Measurements from ENCODE around the gene AARS1. TPM values are rescaled to one million over a fixed set of nuclear protein-coding genes. Genes with fewer than 3 reads are reported as not detected.

The AARS1 gene
- polyA plus RNA-seq, 2 of the 4 experiments (the other 2 are of a cell fraction): 134 to 344 TPM

DNA sequence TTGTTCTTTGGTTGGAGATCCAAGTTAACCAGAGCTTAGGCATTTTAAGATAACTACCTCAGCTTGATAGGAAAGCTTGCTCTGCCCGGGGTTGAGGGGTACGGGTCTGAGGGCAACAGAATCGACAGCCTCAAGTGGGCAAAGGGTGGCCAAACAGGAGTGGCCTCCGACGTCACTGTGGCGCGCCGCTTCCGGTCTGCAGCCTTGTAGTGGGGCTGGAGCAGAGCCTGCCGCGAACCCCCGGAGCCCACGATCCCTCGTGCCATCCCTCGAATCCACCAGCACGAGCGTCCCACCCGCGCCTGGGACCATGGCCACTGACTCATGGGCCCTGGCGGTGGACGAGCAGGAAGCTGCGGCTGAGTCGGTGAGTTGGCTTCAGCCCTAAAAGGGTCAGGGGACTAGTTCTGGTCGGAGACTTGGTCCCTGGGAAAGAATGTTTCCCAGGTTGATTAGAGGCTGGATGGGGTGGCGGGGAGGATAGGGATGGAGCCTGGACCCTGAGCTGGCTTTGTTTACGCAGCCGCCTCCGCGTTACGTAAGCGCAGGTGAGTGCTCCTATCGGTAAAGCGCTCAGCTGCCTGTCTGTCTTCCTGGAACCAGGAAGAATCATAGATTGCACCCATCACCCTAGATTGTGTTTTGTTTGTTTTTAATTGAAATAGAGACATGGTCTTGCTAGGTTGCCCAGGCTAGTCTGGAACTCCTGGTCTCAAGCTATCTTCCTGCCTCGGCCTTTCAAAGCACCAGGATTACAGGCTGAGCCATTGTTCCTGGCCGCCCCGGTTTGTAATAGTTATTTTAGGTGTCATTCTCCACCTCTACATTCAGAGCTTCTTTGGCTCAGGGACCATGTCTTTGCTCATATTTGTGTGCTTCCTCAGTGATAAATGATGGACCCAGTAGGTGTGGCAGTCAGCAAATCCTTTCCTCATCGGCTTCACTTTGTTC, 10.0 kb upstream of the AARS1 start, which contains the start of gene DDX19B (continued):
- no peak for TF ChIP-seq FOSB (CRISPR knock-in tag; IDR thresholded peaks at IDR 0.05)
- no peak for TF ChIP-seq ZC3H11A (IDR thresholded peaks at IDR 0.05)
- TF ChIP-seq SREBF2 (IDR thresholded peaks at IDR 0.05): no peak
- TF ChIP-seq MAFK (IDR thresholded peaks at IDR 0.05; ENCODE audit: partially characterized antibody): no peak
- TF ChIP-seq, protein P1, sequence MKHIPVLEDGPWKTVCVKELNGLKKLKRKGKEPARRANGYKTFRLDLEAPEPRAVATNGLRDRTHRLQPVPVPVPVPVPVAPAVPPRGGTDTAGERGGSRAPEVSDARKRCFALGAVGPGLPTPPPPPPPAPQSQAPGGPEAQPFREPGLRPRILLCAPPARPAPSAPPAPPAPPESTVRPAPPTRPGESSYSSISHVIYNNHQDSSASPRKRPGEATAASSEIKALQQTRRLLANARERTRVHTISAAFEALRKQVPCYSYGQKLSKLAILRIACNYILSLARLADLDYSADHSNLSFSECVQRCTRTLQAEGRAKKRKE (CRISPR knock-in tag; IDR thresholded peaks at IDR 0.05; ENCODE audit: low read depth): no peak
- no peak for TF ChIP-seq RARB (CRISPR knock-in tag; IDR thresholded peaks at IDR 0.05)
- TF ChIP-seq EHMT2 (IDR thresholded peaks at IDR 0.05; ENCODE audit: low read depth): no peak
- peak; percentile 91 for TF ChIP-seq PHF8 (IDR thresholded peaks at IDR 0.05; ENCODE audit: borderline replicate concordance, low read depth)
- TF ChIP-seq, protein P2, sequence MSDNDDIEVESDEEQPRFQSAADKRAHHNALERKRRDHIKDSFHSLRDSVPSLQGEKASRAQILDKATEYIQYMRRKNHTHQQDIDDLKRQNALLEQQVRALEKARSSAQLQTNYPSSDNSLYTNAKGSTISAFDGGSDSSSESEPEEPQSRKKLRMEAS (IDR thresholded peaks at IDR 0.05): peak; percentile 73
- no peak for TF ChIP-seq TP53 (CRISPR knock-in tag; IDR thresholded peaks at IDR 0.05)
- no peak for TF ChIP-seq ZSCAN20 (CRISPR knock-in tag; IDR thresholded peaks at IDR 0.05)
- peak in 1 of 2 experiments; percentile 65; a peak in 1 of 5 replicates for TF ChIP-seq JUN (IDR thresholded peaks at IDR 0.05)
- no peak for TF ChIP-seq RCOR1 (IDR thresholded peaks at IDR 0.05; ENCODE audit: low read depth, low read length)
- TF ChIP-seq HOXA7 (CRISPR knock-in tag; IDR thresholded peaks at IDR 0.05): no peak
- TF ChIP-seq KDM1A (IDR thresholded peaks at IDR 0.05; ENCODE audit: low read depth): no peak
- no peak for TF ChIP-seq CHD4 (IDR thresholded peaks at IDR 0.05; ENCODE audit: borderline replicate concordance)
- TF ChIP-seq MYC (IDR thresholded peaks at IDR 0.05; ENCODE audit: borderline replicate concordance, low read length): no peak; the same call in 1 of the 2 replicates
- TF ChIP-seq BHLHE40 (IDR thresholded peaks at IDR 0.05; ENCODE audit: low read depth, low read length): no peak
- TF ChIP-seq, protein P3, sequence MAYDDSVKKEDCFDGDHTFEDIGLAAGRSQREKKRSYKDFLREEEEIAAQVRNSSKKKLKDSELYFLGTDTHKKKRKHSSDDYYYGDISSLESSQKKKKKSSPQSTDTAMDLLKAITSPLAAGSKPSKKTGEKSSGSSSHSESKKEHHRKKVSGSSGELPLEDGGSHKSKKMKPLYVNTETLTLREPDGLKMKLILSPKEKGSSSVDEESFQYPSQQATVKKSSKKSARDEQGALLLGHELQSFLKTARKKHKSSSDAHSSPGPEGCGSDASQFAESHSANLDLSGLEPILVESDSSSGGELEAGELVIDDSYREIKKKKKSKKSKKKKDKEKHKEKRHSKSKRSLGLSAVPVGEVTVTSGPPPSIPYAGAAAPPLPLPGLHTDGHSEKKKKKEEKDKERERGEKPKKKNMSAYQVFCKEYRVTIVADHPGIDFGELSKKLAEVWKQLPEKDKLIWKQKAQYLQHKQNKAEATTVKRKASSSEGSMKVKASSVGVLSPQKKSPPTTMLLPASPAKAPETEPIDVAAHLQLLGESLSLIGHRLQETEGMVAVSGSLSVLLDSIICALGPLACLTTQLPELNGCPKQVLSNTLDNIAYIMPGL (CRISPR knock-in tag; IDR thresholded peaks at IDR 0.05; ENCODE audit: borderline replicate concordance): no peak
- no peak for TF ChIP-seq CBX8 (IDR thresholded peaks at IDR 0.05)
- TF ChIP-seq ZNF302 (CRISPR knock-in tag; IDR thresholded peaks at IDR 0.05): no peak
- TF ChIP-seq HEYL (CRISPR knock-in tag; IDR thresholded peaks at IDR 0.05): no peak
- no peak; the same call in 1 of the 2 replicates for TF ChIP-seq HDAC2 (IDR thresholded peaks at IDR 0.05)
- TF ChIP-seq, protein P4, sequence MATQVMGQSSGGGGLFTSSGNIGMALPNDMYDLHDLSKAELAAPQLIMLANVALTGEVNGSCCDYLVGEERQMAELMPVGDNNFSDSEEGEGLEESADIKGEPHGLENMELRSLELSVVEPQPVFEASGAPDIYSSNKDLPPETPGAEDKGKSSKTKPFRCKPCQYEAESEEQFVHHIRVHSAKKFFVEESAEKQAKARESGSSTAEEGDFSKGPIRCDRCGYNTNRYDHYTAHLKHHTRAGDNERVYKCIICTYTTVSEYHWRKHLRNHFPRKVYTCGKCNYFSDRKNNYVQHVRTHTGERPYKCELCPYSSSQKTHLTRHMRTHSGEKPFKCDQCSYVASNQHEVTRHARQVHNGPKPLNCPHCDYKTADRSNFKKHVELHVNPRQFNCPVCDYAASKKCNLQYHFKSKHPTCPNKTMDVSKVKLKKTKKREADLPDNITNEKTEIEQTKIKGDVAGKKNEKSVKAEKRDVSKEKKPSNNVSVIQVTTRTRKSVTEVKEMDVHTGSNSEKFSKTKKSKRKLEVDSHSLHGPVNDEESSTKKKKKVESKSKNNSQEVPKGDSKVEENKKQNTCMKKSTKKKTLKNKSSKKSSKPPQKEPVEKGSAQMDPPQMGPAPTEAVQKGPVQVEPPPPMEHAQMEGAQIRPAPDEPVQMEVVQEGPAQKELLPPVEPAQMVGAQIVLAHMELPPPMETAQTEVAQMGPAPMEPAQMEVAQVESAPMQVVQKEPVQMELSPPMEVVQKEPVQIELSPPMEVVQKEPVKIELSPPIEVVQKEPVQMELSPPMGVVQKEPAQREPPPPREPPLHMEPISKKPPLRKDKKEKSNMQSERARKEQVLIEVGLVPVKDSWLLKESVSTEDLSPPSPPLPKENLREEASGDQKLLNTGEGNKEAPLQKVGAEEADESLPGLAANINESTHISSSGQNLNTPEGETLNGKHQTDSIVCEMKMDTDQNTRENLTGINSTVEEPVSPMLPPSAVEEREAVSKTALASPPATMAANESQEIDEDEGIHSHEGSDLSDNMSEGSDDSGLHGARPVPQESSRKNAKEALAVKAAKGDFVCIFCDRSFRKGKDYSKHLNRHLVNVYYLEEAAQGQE (IDR thresholded peaks at IDR 0.05): no peak
- TF ChIP-seq EP300 (IDR thresholded peaks at IDR 0.05): no peak
- TF ChIP-seq MAZ (IDR thresholded peaks at IDR 0.05; ENCODE audit: borderline replicate concordance, low read depth, low read length): no peak
- TF ChIP-seq, protein P5, sequence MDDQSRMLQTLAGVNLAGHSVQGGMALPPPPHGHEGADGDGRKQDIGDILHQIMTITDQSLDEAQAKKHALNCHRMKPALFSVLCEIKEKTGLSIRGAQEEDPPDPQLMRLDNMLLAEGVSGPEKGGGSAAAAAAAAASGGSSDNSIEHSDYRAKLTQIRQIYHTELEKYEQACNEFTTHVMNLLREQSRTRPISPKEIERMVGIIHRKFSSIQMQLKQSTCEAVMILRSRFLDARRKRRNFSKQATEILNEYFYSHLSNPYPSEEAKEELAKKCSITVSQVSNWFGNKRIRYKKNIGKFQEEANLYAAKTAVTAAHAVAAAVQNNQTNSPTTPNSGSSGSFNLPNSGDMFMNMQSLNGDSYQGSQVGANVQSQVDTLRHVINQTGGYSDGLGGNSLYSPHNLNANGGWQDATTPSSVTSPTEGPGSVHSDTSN (IDR thresholded peaks at IDR 0.05): no peak
- TF ChIP-seq POLR2AphosphoS2 (conservative IDR thresholded peaks at IDR 0.05; ENCODE audit: low read length): no peak
- TF ChIP-seq, protein P6, sequence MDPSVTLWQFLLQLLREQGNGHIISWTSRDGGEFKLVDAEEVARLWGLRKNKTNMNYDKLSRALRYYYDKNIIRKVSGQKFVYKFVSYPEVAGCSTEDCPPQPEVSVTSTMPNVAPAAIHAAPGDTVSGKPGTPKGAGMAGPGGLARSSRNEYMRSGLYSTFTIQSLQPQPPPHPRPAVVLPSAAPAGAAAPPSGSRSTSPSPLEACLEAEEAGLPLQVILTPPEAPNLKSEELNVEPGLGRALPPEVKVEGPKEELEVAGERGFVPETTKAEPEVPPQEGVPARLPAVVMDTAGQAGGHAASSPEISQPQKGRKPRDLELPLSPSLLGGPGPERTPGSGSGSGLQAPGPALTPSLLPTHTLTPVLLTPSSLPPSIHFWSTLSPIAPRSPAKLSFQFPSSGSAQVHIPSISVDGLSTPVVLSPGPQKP (IDR thresholded peaks at IDR 0.05; ENCODE audit: low read depth, low read length): peak; percentile 51; the same call in 1 of the 2 replicates
- no peak for TF ChIP-seq ESRRA (IDR thresholded peaks at IDR 0.05; ENCODE audit: borderline replicate concordance, low read length)
- TF ChIP-seq EHF (CRISPR knock-in tag; IDR thresholded peaks at IDR 0.05): peak; percentile 44; the same call in 1 of the 2 replicates
- TF ChIP-seq SMC3 (IDR thresholded peaks at IDR 0.05): no peak
- TF ChIP-seq GATA3 (IDR thresholded peaks at IDR 0.05; ENCODE audit: borderline replicate concordance): no peak
- TF ChIP-seq HOXB13 (CRISPR knock-in tag; IDR thresholded peaks at IDR 0.05; ENCODE audit: low read depth): no peak

Measured in A549 (cell line).